HepG2 (cell line): ENCODE measurements around the gene MEF2B. TPM values are rescaled to one million over a fixed set of nuclear protein-coding genes. Genes with fewer than 3 reads are reported as not detected.

Source experiments
- ATAC-seq: fragments of 200-7000 bp; cut with Tn5 transposase; 3 replicates; pipeline ENCODE4 v1.9.1; 2020; ENCODE audit warnings: mild to moderate bottlenecking, moderate library complexity
- BruUV-seq: library from RNA; stranded (reverse); fragments of 400-500 nt; replicated peaks from 2 replicates; lab custom pipeline; 2021; lab: Mats Ljungman, UMichigan
- CTCF ChIA-PET: fragments of 300-600 bp; formaldehyde crosslinking; extraction: SDS; loops from one replicate; lab custom pipeline; 2021; ENCODE audit warnings: low total read pairs, inconsistent platforms, low intra/inter-chr PET ratio; lab: Yijun Ruan, JAX
- POLR2A ChIA-PET: fragments of 350-600 bp; sonication (Branson Sonifier 250); formaldehyde crosslinking; loops from one replicate; lab custom pipeline; 2020; ENCODE audit warnings: antibody characterized with exemption, inconsistent platforms; lab: Yijun Ruan, JAX
- DNase-seq: peaks from one replicate; pipeline ENCODE4 v3.0.0-alpha.2; 2015; ENCODE audit warnings: low spot score
- FAIRE-seq: peaks from 3 replicates; lab custom pipeline; 2011; peaks lifted over from hg19 to GRCh38; lab: Jason Lieb, UNC
- H2AFZ ChIP-seq: one replicate; pipeline ENCODE4 v1.6.1; 2011; ENCODE audit warnings: low read length, inconsistent platforms
- H3K27ac ChIP-seq: fragments of 300-600 bp; 3 replicates; pipeline ENCODE4 v1.8.0; 2011; ENCODE audit warnings: mixed run types, mild to moderate bottlenecking, mixed read lengths, low read length, inconsistent platforms; ENCODE audit not compliant: insufficient read depth; ENCODE audit errors: extremely low read length
- H3K27me3 ChIP-seq, 2 experiments: fragments of 200-600 bp in 1 of 2; 2 replicates in 1 of 2; 3 replicates in 1 of 2; pipeline versions ENCODE4 v1.6.0 to v1.8.0; 2011; ENCODE audit warnings: low read length in 2 of 2, mild to moderate bottlenecking in 2 of 2, moderate library complexity in 2 of 2, inconsistent platforms in 1 of 2; ENCODE audit not compliant: insufficient read depth in 2 of 2, control insufficient read depth in 1 of 2
- H3K36me3 ChIP-seq, 2 experiments: fragments of 200-600 bp in 1 of 2; replicated peaks in 1 of 2; 2 replicates in 1 of 2; 3 replicates in 1 of 2; pipeline versions ENCODE4 v1.5.1 to v1.8.0; 2011; ENCODE audit warnings: low read length in 2 of 2, inconsistent platforms in 1 of 2; ENCODE audit not compliant: insufficient read depth in 2 of 2, control insufficient read depth in 1 of 2
- H3K4me1 ChIP-seq: 2 replicates; pipeline ENCODE4 v1.5.1; 2012; ENCODE audit warnings: low read length, inconsistent platforms; ENCODE audit not compliant: insufficient read depth
- H3K4me2 ChIP-seq: 2 replicates; pipeline ENCODE4 v1.6.0; 2011; ENCODE audit warnings: low read depth, low read length, inconsistent platforms
- H3K4me3 ChIP-seq, 3 experiments: fragments of 200-600 bp in 1 of 3; sonication (generic), shearing (Covaris generic) in 1 of 3; replicated peaks in 1 of 3; 2 replicates each; pipeline ENCODE4 v1.5.1; 2011 to 2016; ENCODE audit warnings: low read length in 3 of 3, inconsistent platforms in 2 of 3, low read depth in 2 of 3, mild to moderate bottlenecking in 2 of 3, control low read depth in 1 of 3, mixed read lengths in 1 of 3; ENCODE audit not compliant: insufficient read depth in 1 of 3
- H3K79me2 ChIP-seq: one replicate; pipeline ENCODE4 v1.6.1; 2011; ENCODE audit warnings: low read length, inconsistent platforms; ENCODE audit not compliant: insufficient read depth
- H3K9ac ChIP-seq: 2 replicates; pipeline ENCODE4 v1.6.0; 2011; ENCODE audit warnings: mild to moderate bottlenecking, low read depth, low read length, inconsistent platforms; ENCODE audit not compliant: insufficient read depth
- H3K9me3 ChIP-seq: 2 replicates; pipeline ENCODE4 v1.5.1; 2012; ENCODE audit warnings: mild to moderate bottlenecking, low read length
- H4K20me1 ChIP-seq: 2 replicates; pipeline ENCODE4 v1.6.0; 2011; ENCODE audit warnings: inconsistent platforms, mild to moderate bottlenecking, low read length, moderate library complexity; ENCODE audit not compliant: insufficient read depth
- MEIS1 ChIP-seq: sonication (generic); formaldehyde crosslinking; IDR thresholded peaks from 2 replicates; pipeline ENCODE4 v1.9.0; 2021; ENCODE audit warnings: mild to moderate bottlenecking, missing genetic modification reagents, moderate library complexity, borderline replicate concordance
- PRPF4 ChIP-seq: fragments of 200-400 bp; formaldehyde crosslinking; IDR thresholded peaks from 2 replicates; pipeline ENCODE4 v1.6.1; 2016; ENCODE audit warnings: low read length, low read depth; ENCODE audit not compliant: poor library complexity, severe bottlenecking
- RBM39 ChIP-seq: fragments of 200-400 bp; formaldehyde crosslinking; IDR thresholded peaks from one replicate; pipeline ENCODE4 v1.6.1; 2018; ENCODE audit warnings: antibody characterized with exemption, mild to moderate bottlenecking, low read depth, low read length; ENCODE audit not compliant: poor library complexity, severe bottlenecking
- SAP130 ChIP-seq: IDR thresholded peaks from 2 replicates; pipeline ENCODE4 v1.6.1; 2016; ENCODE audit warnings: low read depth
- SMARCE1 ChIP-seq: fragments of 450-650 bp; IDR thresholded peaks from 2 replicates; pipeline ENCODE4 v1.6.1; 2017; ENCODE audit warnings: borderline replicate concordance
- SYNCRIP ChIP-seq: fragments of 200-400 bp; formaldehyde crosslinking; IDR thresholded peaks from 2 replicates; pipeline ENCODE4 v1.6.1; 2018; ENCODE audit warnings: mild to moderate bottlenecking, low read depth, low read length; ENCODE audit not compliant: insufficient read depth
- TBX2 ChIP-seq: sonication (generic); formaldehyde crosslinking; IDR thresholded peaks from 2 replicates; pipeline ENCODE4 v1.5.0; 2020; ENCODE audit warnings: missing genetic modification reagents, mild to moderate bottlenecking, borderline replicate concordance
- ZNF678 ChIP-seq: sonication (generic); formaldehyde crosslinking; IDR thresholded peaks from 2 replicates; pipeline ENCODE4 v1.4.0; 2020; ENCODE audit warnings: mild to moderate bottlenecking, missing genetic modification reagents
- ZNF773 ChIP-seq: sonication (generic); formaldehyde crosslinking; IDR thresholded peaks from 2 replicates; pipeline ENCODE4 v1.4.0; 2020; ENCODE audit warnings: missing genetic modification reagents, borderline replicate concordance
- ZNF839 ChIP-seq: sonication (generic); formaldehyde crosslinking; IDR thresholded peaks from 2 replicates; pipeline ENCODE4 v1.4.0; 2020; ENCODE audit warnings: missing genetic modification reagents, mild to moderate bottlenecking, borderline replicate concordance
- in situ Hi-C: cut with HindIII; loops from 2 replicates; pipeline ENCODE4 v1.10.0; 2017; ENCODE audit warnings: low pct_unique_long_range_greater_than_20kb; ENCODE audit not compliant: extremely low pct_ligation_motif_present
- intact Hi-C: fragments of 100-400 bp; cut with micrococcal nuclease; formaldehyde crosslinking; loops from one replicate; pipeline ENCODE4 v1.10.0; 2022; ENCODE audit not compliant: unreplicated experiment
- polyA plus RNA-seq, 8 experiments: library from polyadenylated mRNA; depleted of rRNA in 3 of 8; stranded (reverse) in 7 of 8; unstranded in 1 of 8; fragments of >200 nt; fragmentation: Illumina TruSeq in 4 of 8; extraction: Trizol in 4 of 8; gene quantifications; 2 replicates each; pipeline versions ENCODE4 v1.2.1 to v1.2.3, GENCODE V29; 2011 to 2016; ENCODE audit warnings: low read depth in 4 of 8, missing spikeins in 1 of 8, mixed read lengths in 1 of 8; ENCODE audit not compliant: insufficient read depth in 1 of 8
- total RNA-seq, 5 experiments: library from RNA; depleted of rRNA; stranded (reverse); fragments of >200 nt; fragmentation: Illumina TruSeq; extraction: Trizol; gene quantifications; 2 replicates each; pipeline ENCODE4 v1.2.3, GENCODE V29; 2016; ENCODE audit warnings: low read depth in 1 of 5
- TF ChIP-seq, protein P1 (sequence below): sonication (generic); formaldehyde crosslinking; IDR thresholded peaks from 2 replicates; pipeline ENCODE4 v1.8.0; 2022; ENCODE audit warnings: mild to moderate bottlenecking, missing genetic modification reagents; ENCODE audit not compliant: insufficient replicate concordance

MEF2B gene
- total and polyA plus RNA-seq, 2 of the 13 experiments (the other 11 are each of a cell fraction or from before 2014, with no cell fraction given), result 1.2 to 1.7 TPM

DNA sequence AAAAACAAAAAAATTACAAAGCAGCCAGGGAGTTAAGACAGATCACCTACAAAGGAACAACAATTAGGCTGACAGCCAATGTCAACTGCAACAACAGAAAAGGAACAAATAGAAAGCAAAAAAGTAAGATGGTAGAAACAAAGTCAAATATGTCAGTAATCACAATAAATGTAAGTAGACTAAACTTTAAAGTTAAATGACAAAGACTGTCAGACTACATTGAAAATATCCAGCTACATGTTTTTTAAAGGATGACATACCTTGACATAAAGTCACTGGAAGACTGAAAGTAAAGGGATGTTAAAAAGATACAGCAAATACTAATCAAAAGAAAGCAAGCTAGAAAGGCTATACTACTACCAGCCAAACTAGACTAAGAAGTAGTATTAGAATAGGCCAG is 46.7 kb downstream of the MEF2B start:
- ChIA-PET POLR2A (no interaction called here), CTCF (no interaction called here)
- no peak overlapping the region for H3K4me3 ChIP-seq
- no peak overlapping the region for H3K4me2 ChIP-seq
- no TSS peak for BruUV-seq
- H3K27ac ChIP-seq, result no peak overlapping the region
- H3K9me3 ChIP-seq, result no peaks in the 10 kb centered on the region
- H3K27me3 ChIP-seq, result no peaks in the 10 kb centered on the region
- H3K9ac ChIP-seq, result no peak overlapping the region
- H4K20me1 ChIP-seq, result no peaks in the 10 kb centered on the region
- no peaks in the 10 kb centered on the region; a peak in 2 of 5 replicates for H3K36me3 ChIP-seq
- no peak for TF ChIP-seq RBM39
- no peak for TF ChIP-seq ZNF839
- no peak for TF ChIP-seq SYNCRIP
- no peak for TF ChIP-seq ZNF678
- no peak for TF ChIP-seq SMARCE1
- TF ChIP-seq PRPF4, result no peak
- TF ChIP-seq SAP130 (CRISPR knock-in tag), result no peak
- no peak for TF ChIP-seq MEIS1 (CRISPR knock-in tag)
- no peak for TF ChIP-seq TBX2 (CRISPR knock-in tag)
- TF ChIP-seq ZNF773 (CRISPR knock-in tag), result no peak
- TF ChIP-seq, protein P1, sequence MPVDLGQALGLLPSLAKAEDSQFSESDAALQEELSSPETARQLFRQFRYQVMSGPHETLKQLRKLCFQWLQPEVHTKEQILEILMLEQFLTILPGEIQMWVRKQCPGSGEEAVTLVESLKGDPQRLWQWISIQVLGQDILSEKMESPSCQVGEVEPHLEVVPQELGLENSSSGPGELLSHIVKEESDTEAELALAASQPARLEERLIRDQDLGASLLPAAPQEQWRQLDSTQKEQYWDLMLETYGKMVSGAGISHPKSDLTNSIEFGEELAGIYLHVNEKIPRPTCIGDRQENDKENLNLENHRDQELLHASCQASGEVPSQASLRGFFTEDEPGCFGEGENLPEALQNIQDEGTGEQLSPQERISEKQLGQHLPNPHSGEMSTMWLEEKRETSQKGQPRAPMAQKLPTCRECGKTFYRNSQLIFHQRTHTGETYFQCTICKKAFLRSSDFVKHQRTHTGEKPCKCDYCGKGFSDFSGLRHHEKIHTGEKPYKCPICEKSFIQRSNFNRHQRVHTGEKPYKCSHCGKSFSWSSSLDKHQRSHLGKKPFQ, result no peak
- in situ Hi-C loops (no loop called here), intact Hi-C loops (no loop called here)
- ATAC-seq, result no peak
- no peaks in the 10 kb centered on the region for H3K4me1 ChIP-seq
- no peak overlapping the region for H2AFZ ChIP-seq
- DNase-seq, result no peak
- FAIRE-seq, result no peak
- H3K79me2 ChIP-seq, result no peaks in the 10 kb centered on the region
